ENCODE measurements around the gene PTPRT.

Gene PTPRT

GRCh38 chr20:42093542-42094440 is 1095.9 kb downstream of the PTPRT start:
- no peaks in the 10 kb centered on the region for H3K9me3 ChIP-seq (replicated peaks; ENCODE audit: insufficient read depth, low read length)
- H3K9me2 ChIP-seq (replicated peaks; ENCODE audit: insufficient read depth, low read length) = no peaks in the 10 kb centered on the region
- H3K4me2 ChIP-seq (ENCODE audit: low read depth, low read length) = peak overlapping the region; percentile 44
- no peak for TF ChIP-seq EZH2phosphoT487 (IDR thresholded peaks at IDR 0.05; ENCODE audit: low read length)
- no peak for TF ChIP-seq CTCF (IDR thresholded peaks at IDR 0.05; ENCODE audit: low read length)
- no peak for TF ChIP-seq EZH2 (optimal IDR thresholded peaks at IDR 0.05; ENCODE audit: low read depth, low read length)
- no peak overlapping the region for H2AFZ ChIP-seq (ENCODE audit: low read length)
- peaks cover 63% of the 10 kb centered on the region for H3K4me1 ChIP-seq (ENCODE audit: low read length)
- H3K27me3 ChIP-seq (replicated peaks; ENCODE audit: insufficient read depth, low read length) = no peaks in the 10 kb centered on the region
- no peaks in the 10 kb centered on the region for H4K20me1 ChIP-seq (ENCODE audit: insufficient read depth, low read length)
- no peak overlapping the region for H3K4me3 ChIP-seq (ENCODE audit: low read length)
- H3K36me3 ChIP-seq (replicated peaks; ENCODE audit: insufficient read depth, low read length) = no peaks in the 10 kb centered on the region
- H3K27ac ChIP-seq (ENCODE audit: low read length) = peak overlapping the region; percentile 98
- H3F3A ChIP-seq (ENCODE audit: insufficient read depth, low read length) = peaks cover 37% of the 10 kb centered on the region
- H3K9ac ChIP-seq (ENCODE audit: low read length) = peak overlapping the region; percentile 88
- peak; percentile 98 for DNase-seq
- H3K79me2 ChIP-seq (ENCODE audit: low read length) = no peaks in the 10 kb centered on the region

GRCh38 chr20:42093041-42093440 is 1096.7 kb downstream of the PTPRT start:
- no peak overlapping the region for H3K4me3 ChIP-seq (ENCODE audit: low read length)
- H3K27ac ChIP-seq (ENCODE audit: low read length) = peak overlapping the region; percentile 98
- H3K79me2 ChIP-seq (ENCODE audit: low read length) = no peaks in the 10 kb centered on the region
- H3K36me3 ChIP-seq (replicated peaks; ENCODE audit: insufficient read depth, low read length) = no peaks in the 10 kb centered on the region
- H3K27me3 ChIP-seq (replicated peaks; ENCODE audit: insufficient read depth, low read length) = no peaks in the 10 kb centered on the region
- no peaks in the 10 kb centered on the region for H4K20me1 ChIP-seq (ENCODE audit: insufficient read depth, low read length)
- H3K4me1 ChIP-seq (ENCODE audit: low read length) = peaks cover 59% of the 10 kb centered on the region
- peak overlapping the region; percentile 88 for H3K9ac ChIP-seq (ENCODE audit: low read length)
- no peak overlapping the region for H2AFZ ChIP-seq (ENCODE audit: low read length)
- no peaks in the 10 kb centered on the region for H3K9me3 ChIP-seq (replicated peaks; ENCODE audit: insufficient read depth, low read length)
- H3K9me2 ChIP-seq (replicated peaks; ENCODE audit: insufficient read depth, low read length) = no peaks in the 10 kb centered on the region
- peaks cover 37% of the 10 kb centered on the region for H3F3A ChIP-seq (ENCODE audit: insufficient read depth, low read length)
- H3K4me2 ChIP-seq (ENCODE audit: low read depth, low read length) = peak overlapping the region; percentile 44
- no peak for TF ChIP-seq EZH2phosphoT487 (IDR thresholded peaks at IDR 0.05; ENCODE audit: low read length)
- TF ChIP-seq CTCF (IDR thresholded peaks at IDR 0.05; ENCODE audit: low read length) = no peak
- TF ChIP-seq EZH2 (optimal IDR thresholded peaks at IDR 0.05; ENCODE audit: low read depth, low read length) = no peak
- peak; percentile 79 for DNase-seq

GRCh38 chr20:42085366-42085765 is 1104.3 kb downstream of the PTPRT start:
- H3K27me3 ChIP-seq (replicated peaks; ENCODE audit: insufficient read depth, low read length) = no peaks in the 10 kb centered on the region
- H3K79me2 ChIP-seq (ENCODE audit: low read length) = no peaks in the 10 kb centered on the region
- H3K27ac ChIP-seq (ENCODE audit: low read length) = peak overlapping the region; percentile 99; the same call in 1 of the 2 replicates
- peaks cover 35% of the 10 kb centered on the region for H3F3A ChIP-seq (ENCODE audit: insufficient read depth, low read length)
- H3K9me2 ChIP-seq (replicated peaks; ENCODE audit: insufficient read depth, low read length) = no peaks in the 10 kb centered on the region
- TF ChIP-seq CTCF (IDR thresholded peaks at IDR 0.05; ENCODE audit: low read length) = no peak
- no peak for TF ChIP-seq EZH2phosphoT487 (IDR thresholded peaks at IDR 0.05; ENCODE audit: low read length)
- no peak for TF ChIP-seq EZH2 (optimal IDR thresholded peaks at IDR 0.05; ENCODE audit: low read depth, low read length)
- H3K9me3 ChIP-seq (replicated peaks; ENCODE audit: insufficient read depth, low read length) = no peaks in the 10 kb centered on the region
- H2AFZ ChIP-seq (ENCODE audit: low read length) = 0 out of 2 replicates have a peak overlapping the region, but pooled peaks have one; percentile 3
- H4K20me1 ChIP-seq (ENCODE audit: insufficient read depth, low read length) = no peaks in the 10 kb centered on the region
- H3K4me3 ChIP-seq (ENCODE audit: low read length) = no peak overlapping the region
- no peak overlapping the region for H3K9ac ChIP-seq (ENCODE audit: low read length)
- H3K36me3 ChIP-seq (replicated peaks; ENCODE audit: insufficient read depth, low read length) = no peaks in the 10 kb centered on the region
- no peak overlapping the region for H3K4me2 ChIP-seq (ENCODE audit: low read depth, low read length)
- H3K4me1 ChIP-seq (ENCODE audit: low read length) = peaks cover 45% of the 10 kb centered on the region
- no peak for DNase-seq

Measured in MM.1S (cell line).